Epithelial cell of esophagus (primary cell): ENCODE data around the gene MRTFA.
A peak's percentile ranks its signal among the peaks of the same experiment; 100 is the strongest.

Source experiments
- DNase-seq: peaks from one replicate; pipeline ENCODE4 v3.0.0; 2010; ENCODE audit warnings: low read depth
- H3K4me3 ChIP-seq: 2 replicates; pipeline ENCODE4 v1.5.1; 2011; ENCODE audit warnings: mild to moderate bottlenecking, low read length, control low read depth
- CTCF ChIP-seq: IDR thresholded peaks from 2 replicates; pipeline ENCODE4 v1.5.1; 2011; ENCODE audit warnings: low read depth, mild to moderate bottlenecking, low read length, control low read depth, inconsistent platforms; ENCODE audit not compliant: insufficient read depth; ENCODE audit errors: missing control alignments

MRTFA gene

GRCh38 chr22:40636380-40637182, at the start of gene MRTFA:
Gene MRTFA, minus strand, starts transcription at chr22:40636719.
- peak; percentile 100 for DNase-seq
- peak within 1 kb of the TSS; percentile 88 for H3K4me3 ChIP-seq
- no peak for TF ChIP-seq CTCF

GRCh38 chr22:40685406-40685805, 48.9 kb upstream of the MRTFA start:
- no peak overlapping the region for H3K4me3 ChIP-seq
- TF ChIP-seq CTCF = no peak
- DNase-seq = no peak

- no peak for DNase-seq
- no peak for TF ChIP-seq CTCF
- no peak overlapping the region for H3K4me3 ChIP-seq
Observed at GRCh38 chr22:40684728-40685127, 48.2 kb upstream of the MRTFA start.

GRCh38 chr22:40681451-40681850, 44.9 kb upstream of the MRTFA start:
- no peak for TF ChIP-seq CTCF
- no peak for DNase-seq
- no peak overlapping the region for H3K4me3 ChIP-seq

- no peak overlapping the region for H3K4me3 ChIP-seq
- TF ChIP-seq CTCF = no peak
Observed at GRCh38 chr22:40680819-40681183, 44.3 kb upstream of the MRTFA start.

GRCh38 chr22:40679964-40680818, 43.7 kb upstream of the MRTFA start:
- peak; percentile 18 for TF ChIP-seq CTCF
- DNase-seq = peak; percentile 15
- no peak overlapping the region for H3K4me3 ChIP-seq

More at GRCh38 chr22:40680819-40681183, 44.3 kb upstream of the MRTFA start:
- DNase-seq = no peak
